ENCODE data around the gene PPM1L.

GRCh38 chr3:160909917-160910316, 153.9 kb downstream of the PPM1L start:
- TF ChIP-seq POLR2A (IDR thresholded peaks at IDR 0.05) (no peak), CTCF (IDR thresholded peaks at IDR 0.05) (no peak), POLR2AphosphoS5 (IDR thresholded peaks at IDR 0.05; ENCODE audit: insufficient read depth in 1 of 2, low read depth in 1 of 2) (no peak)

All from vagina (tissue), 2 donors.